ENCODE data around the gene ASCL2. TPM values are rescaled to one million over a fixed set of nuclear protein-coding genes. Genes with fewer than 3 reads are reported as not detected.
A peak's percentile ranks its signal among the peaks of the same experiment; 100 is the strongest.

ASCL2 gene
- total RNA-seq, result 1 to 10 TPM; 1.9 to 3.0 (median 2.3) TPM
- polyA plus RNA-seq, result 1 to 10 TPM in 1 of 3 donors, under 1 TPM in 2; 0.68 to 1.3 (median 0.93) TPM
- long read RNA-seq, donor 1, partial matches to known transcripts, result 0 of 2 reads
- long read RNA-seq, donor 1, other reads (novel, unspliced or antisense), result 0 of 2 reads
- long read RNA-seq, donor 2, partial matches to known transcripts, result 0 of 3 reads
- long read RNA-seq, donor 2, other reads (novel, unspliced or antisense), result 0 of 3 reads

- WGBS, 5 donors, result 3 to 11% (median 3%) methylated on average over 20 to 89 of the region's 89 CpGs
- TF ChIP-seq POLR2AphosphoS5 (IDR thresholded peaks at IDR 0.05) (peak in 2 of 3 donors; percentile 36 to 67), CTCF (IDR thresholded peaks at IDR 0.05 in 8 of 11, conservative IDR thresholded peaks at IDR 0.05 in 3 of 11) (no peak), POLR2A (IDR thresholded peaks at IDR 0.05) (no peak)
- H3K27ac ChIP-seq, result peak within 1 kb of the TSS in 7 of 8 donors; percentile 65 to 91 (median 80)
Measured at GRCh38 chr11:2270322-2271076, at the start of gene ASCL2. Gene ASCL2 (minus strand): TSS chr11:2270588. CDS start chr11:2270332, 256 bp downstream.

GRCh38 chr11:2319791-2320472 is 49.5 kb upstream of the ASCL2 start:
- WGBS, 5 donors, result 76 to 89% (median 81%) methylated on average over 10 of the region's 10 CpGs
- Histone ChIP-seq H3K9me3 (peaks cover 0 to 5% (median 0%) of the 10 kb centered on the region in 8 donors), H3K27ac (peak overlapping the region in 3 of 8 donors; percentile 2 to 18 (median 3)), H3K27me3 (replicated peaks in 1 of 7) (peaks cover 0 to 6% (median 0%) of the 10 kb centered on the region in 7 donors), H3K36me3 (no peaks in the 10 kb centered on the region), H3K4me1 (peaks cover 0 to 17% (median 3%) of the 10 kb centered on the region in 6 donors), H3K4me3 (no peak overlapping the region)
- peak; percentile 31 for DNase-seq
- TF ChIP-seq POLR2AphosphoS5 (IDR thresholded peaks at IDR 0.05), result no peak
- no peak for TF ChIP-seq CTCF (IDR thresholded peaks at IDR 0.05 in 8 of 11, conservative IDR thresholded peaks at IDR 0.05 in 3 of 11)
- TF ChIP-seq POLR2A (IDR thresholded peaks at IDR 0.05), result no peak
- intact Hi-C loops (cut with DNase I; ENCODE audit: low total_unique reads), result no loop called here

More at GRCh38 chr11:2270322-2271076, at the start of gene ASCL2:
- no peaks in the 10 kb centered on the region for H3K36me3 ChIP-seq
- H3K4me3 ChIP-seq, result peak within 1 kb of the TSS; percentile 14 to 74 (median 50)
- DNase-seq, result peak; percentile 78
- intact Hi-C loops (cut with DNase I; ENCODE audit: low total_unique reads), result no loop called here
- H3K4me1 ChIP-seq, result peaks cover 18 to 63% (median 49%) of the 10 kb centered on the region in 6 donors
- H3K27me3 ChIP-seq (replicated peaks in 1 of 7), result peaks cover 7 to 63% (median 40%) of the 10 kb centered on the region in 7 donors
- H3K9me3 ChIP-seq, result no peaks in the 10 kb centered on the region

- TF ChIP-seq CTCF (IDR thresholded peaks at IDR 0.05 in 8 of 11, conservative IDR thresholded peaks at IDR 0.05 in 3 of 11) (no peak), POLR2AphosphoS5 (IDR thresholded peaks at IDR 0.05) (no peak), POLR2A (IDR thresholded peaks at IDR 0.05) (no peak)
- Histone ChIP-seq H3K4me3 (no peak overlapping the region), H3K27ac (no peak overlapping the region), H3K36me3 (no peaks in the 10 kb centered on the region), H3K9me3 (peaks cover 0 to 5% (median 0%) of the 10 kb centered on the region in 8 donors), H3K4me1 (peaks cover 0 to 28% (median 12%) of the 10 kb centered on the region in 6 donors), H3K27me3 (replicated peaks in 1 of 7) (peaks cover 0 to 6% (median 0%) of the 10 kb centered on the region in 7 donors)
- intact Hi-C loops (cut with DNase I; ENCODE audit: low total_unique reads), result no loop called here
- WGBS, 5 donors, result 89 to 95% (median 91%) methylated on average over 7 of the region's 7 CpGs
- DNase-seq, result peak; percentile 29
Measured at GRCh38 chr11:2318707-2319106, 48.3 kb upstream of the ASCL2 start.

Measured in spleen (tissue), 13 donors.